Fibroblast of pulmonary artery (primary cell): Measurements from ENCODE around the gene TPRKB.
"Not testable (repeated sequence)": the region's sequence is repeated elsewhere in the genome, so short reads cannot be mapped to it uniquely, and the experiment has no call there.

Experiments used
- DNase-seq: peaks from one replicate; pipeline ENCODE4 v3.0.0-alpha.2; 2010; ENCODE audit warnings: low read depth
- H3K4me3 ChIP-seq: replicated peaks from 2 replicates; pipeline ENCODE4 v1.5.1; 2011; ENCODE audit warnings: low read depth, mild to moderate bottlenecking, control low read depth, low read length, moderate library complexity
- TF ChIP-seq, protein P1 (sequence below): IDR thresholded peaks from 2 replicates; pipeline ENCODE4 v1.5.1; 2011; ENCODE audit warnings: mild to moderate bottlenecking, control low read depth, low read length, inconsistent platforms; ENCODE audit errors: missing control alignments

TPRKB gene

DNA sequence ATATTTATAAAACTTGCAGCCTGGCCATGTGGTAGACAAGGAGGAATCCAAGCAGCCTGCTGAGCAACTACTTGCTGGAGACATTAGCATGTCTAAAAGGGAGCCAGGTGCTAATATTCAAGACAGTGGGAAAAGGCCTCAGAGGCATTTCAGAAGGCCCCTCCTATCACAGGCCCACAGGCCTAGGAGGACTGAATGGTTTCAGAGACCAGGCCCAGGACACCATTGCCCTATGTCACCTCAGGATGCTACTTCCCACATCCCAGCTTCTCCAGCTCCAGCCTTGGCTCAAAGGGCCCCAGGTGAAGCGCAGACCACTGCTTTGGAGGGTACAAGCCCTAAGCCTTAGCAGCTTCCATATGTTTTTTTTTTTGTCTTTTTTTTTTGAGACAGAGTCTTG, 39.0 kb downstream of the TPRKB start:
- H3K4me3 ChIP-seq, result no peak overlapping the region
- no peak for DNase-seq
- TF ChIP-seq, protein P1, sequence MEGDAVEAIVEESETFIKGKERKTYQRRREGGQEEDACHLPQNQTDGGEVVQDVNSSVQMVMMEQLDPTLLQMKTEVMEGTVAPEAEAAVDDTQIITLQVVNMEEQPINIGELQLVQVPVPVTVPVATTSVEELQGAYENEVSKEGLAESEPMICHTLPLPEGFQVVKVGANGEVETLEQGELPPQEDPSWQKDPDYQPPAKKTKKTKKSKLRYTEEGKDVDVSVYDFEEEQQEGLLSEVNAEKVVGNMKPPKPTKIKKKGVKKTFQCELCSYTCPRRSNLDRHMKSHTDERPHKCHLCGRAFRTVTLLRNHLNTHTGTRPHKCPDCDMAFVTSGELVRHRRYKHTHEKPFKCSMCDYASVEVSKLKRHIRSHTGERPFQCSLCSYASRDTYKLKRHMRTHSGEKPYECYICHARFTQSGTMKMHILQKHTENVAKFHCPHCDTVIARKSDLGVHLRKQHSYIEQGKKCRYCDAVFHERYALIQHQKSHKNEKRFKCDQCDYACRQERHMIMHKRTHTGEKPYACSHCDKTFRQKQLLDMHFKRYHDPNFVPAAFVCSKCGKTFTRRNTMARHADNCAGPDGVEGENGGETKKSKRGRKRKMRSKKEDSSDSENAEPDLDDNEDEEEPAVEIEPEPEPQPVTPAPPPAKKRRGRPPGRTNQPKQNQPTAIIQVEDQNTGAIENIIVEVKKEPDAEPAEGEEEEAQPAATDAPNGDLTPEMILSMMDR, result no peak

DNA sequence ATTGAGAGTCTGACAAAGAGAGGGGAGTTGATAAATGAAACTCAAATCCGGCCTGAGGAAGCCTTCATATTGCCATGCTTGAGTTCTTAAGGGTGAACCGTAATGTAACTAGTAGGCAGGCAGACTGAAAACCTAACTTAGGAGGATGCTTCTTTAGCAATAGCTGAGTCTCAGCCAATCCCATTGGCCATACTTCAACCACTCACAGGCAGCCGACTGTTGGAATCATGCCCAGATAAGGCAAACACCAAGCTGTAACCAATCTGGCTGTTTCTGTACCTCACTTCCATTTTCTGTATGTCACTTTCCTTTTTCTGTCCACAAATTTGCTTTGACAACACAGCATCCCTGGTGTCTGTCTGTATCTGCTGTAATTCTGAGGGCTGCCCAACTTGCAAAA, 39.5 kb downstream of the TPRKB start:
- peak; percentile 34 for DNase-seq
- no peak overlapping the region for H3K4me3 ChIP-seq
- TF ChIP-seq, protein P1, result no peak

DNA sequence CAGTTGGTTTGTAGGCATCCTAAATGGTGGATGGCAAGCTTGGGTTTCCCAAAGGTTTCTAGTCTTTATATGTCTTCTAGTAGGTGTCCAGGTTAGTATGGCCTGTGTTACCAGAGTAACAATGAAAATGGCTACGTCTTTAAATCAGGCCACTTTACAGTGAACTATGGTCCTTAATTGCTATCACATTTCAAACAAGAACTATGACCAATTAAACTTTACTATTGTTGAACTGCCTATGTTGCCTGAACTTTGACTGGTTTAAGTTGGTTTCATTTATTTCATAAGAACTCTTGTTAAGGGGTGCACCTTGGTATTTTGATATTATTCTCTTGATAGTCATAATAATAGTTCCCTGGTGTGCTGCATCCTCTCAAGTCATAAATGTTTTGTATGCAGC, 40.2 kb downstream of the TPRKB start:
- H3K4me3 ChIP-seq, result not testable (repeated sequence)

DNA sequence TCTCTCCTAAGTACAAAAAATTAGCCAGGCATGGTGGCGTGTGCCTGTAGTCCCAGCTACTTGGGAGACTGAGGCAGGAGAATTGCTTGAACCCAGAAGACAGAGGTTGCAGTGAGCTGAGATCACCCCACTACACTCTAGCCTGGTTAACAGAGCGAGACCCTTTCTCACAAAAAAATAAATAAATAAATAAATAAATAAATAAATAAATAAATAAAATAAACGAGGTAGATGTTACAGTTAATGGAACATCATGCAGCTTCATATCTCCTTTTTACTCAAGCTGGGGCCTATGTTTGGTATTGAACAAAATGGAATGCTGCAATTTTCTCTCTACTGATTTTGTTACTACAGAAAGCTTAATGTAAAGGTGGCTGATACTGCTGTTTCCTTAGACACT, 40.6 kb downstream of the TPRKB start:
- DNase-seq, H3K4me3 ChIP-seq: not testable (repeated sequence)

More for the DNA sequence above, 40.2 kb downstream of the TPRKB start:
- DNase-seq, result not testable (repeated sequence)

DNA sequence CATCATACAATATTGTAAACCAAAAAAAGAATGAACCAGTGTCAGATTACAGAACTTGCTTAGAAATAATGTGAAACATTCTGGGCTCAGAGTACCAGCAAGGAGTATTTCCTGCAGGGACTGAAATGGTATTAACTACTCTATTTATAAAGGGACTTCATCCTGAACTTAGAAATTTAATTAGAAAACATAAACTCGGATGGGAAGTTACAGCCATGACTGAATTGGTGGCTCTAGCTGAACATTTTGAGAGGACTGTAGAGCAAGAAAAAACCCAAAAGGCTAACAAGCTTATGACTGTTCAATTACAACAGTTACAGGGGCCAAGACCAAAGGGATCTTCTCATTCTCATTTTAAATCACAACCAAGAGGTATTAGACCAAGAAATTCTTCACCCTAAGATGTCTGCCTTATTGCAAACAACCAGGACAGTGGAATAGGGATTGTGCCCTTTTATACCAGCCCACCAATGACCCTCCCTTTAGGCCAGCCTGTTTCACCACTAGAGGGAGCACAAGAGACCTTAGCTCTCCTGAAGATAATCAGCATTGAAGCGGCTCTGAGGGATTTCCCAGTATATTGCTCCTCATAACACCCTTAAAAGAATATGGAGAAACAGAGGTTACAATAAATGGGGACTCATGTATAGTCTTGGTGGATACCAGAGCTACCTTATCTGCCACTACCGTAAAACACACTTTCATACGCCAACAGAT, 46.6 kb downstream of the TPRKB start:
- TF ChIP-seq, protein P1, result peak; percentile 45
- not testable (repeated sequence) for H3K4me3 ChIP-seq
- peak; percentile 42 for DNase-seq

DNA sequence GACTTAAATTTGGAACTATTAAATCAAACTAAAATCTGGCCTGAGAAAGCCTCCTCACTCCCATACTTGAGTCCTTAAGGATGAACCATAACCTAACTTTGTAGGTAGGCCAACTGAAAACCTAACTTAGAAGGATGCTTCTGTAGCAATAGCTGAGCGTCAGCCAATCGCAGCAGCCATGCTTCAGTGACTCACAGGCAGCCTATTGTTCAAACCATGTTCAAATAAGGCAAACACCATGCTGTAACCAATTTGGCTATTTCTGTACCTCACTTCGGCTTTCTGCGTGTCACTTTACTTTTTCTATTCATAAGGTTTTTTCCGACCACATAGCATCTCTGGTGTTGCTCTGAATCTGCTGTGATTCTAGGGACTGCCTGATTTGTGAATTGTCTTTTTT, 48.7 kb downstream of the TPRKB start:
- peak; percentile 10 for DNase-seq
- not testable (repeated sequence) for H3K4me3 ChIP-seq

DNA sequence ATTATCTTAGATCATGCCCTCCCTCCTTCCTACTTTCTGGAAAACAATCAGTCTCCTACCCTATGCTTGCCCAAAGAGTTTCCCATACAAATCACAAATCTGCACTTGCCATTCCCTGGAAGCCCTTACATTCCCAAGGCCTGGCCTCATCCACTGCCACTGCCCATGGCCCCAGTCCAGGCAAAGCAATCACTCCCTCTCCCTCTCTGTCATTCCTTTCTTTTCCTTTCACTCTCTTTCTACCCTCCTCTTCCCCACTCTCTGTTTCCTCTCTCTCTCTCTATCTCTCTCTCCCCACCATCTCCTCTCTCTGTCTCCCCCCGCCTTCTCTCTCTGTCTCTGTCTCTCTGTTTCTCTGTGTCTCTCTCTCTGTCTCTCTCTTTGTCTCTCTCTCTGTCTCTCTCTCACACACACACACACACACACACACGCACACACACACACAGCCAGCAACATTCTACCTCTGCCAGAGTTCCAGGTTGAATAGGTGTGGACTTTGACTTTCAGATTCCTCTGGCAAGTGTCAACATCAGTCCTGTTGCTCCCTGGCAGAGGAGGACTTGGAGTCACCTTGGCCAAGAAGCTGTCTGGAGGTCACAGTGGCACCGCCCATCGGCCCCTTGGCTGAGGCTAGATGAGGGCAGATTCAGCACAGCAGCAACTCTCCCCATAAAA, 51.2 kb downstream of the TPRKB start:
- H3K4me3 ChIP-seq, result no peak overlapping the region
- no peak for DNase-seq
- TF ChIP-seq, protein P1, result no peak

DNA sequence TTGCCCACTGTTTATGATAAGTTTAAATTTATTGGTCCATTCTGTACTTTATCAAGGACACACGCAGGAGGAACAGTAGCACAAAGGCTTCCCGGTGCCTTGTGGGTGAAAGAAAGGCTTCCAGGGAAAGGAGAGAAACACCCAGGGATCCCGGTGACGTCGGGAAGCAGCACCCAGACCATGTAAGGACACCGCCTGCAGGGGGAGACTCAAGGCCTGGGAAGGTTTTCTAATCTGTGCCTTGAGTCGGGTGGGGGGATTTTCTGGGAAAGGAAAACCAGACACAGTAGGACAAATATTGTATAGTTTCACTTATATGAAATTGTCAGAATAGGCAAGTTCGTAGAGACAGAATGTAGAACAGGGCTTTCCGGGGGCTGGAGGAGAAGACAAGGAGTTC, 52.2 kb downstream of the TPRKB start:
- TF ChIP-seq, protein P1, result peak; percentile 12
- not testable (repeated sequence) for DNase-seq, H3K4me3 ChIP-seq

DNA sequence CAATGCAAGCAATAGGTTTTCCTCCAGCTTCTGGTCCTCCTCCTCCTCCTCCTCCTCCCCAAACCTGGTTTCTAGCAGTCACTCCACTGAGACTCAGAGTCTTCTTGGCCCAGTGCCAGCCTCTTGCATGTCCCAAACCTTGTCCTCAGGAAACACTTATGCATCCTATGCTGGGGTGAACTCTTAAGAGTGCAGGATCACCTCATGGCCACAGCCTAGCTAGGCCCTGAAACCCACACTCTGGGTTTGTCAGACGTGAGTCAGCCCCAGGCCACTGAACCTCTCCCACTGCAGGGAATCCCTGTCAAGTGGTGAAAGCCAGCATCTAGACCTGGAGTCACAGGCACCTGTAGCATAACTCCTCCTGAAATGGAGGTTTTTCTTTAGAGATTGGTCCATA, 52.8 kb downstream of the TPRKB start:
- H3K4me3 ChIP-seq, DNase-seq: not testable (repeated sequence)
